Colonic mucosa (tissue), 4 donors: ENCODE results near the gene IL36B. TPM values are rescaled to one million over a fixed set of nuclear protein-coding genes. Genes with fewer than 3 reads are reported as not detected.

Source experiments
- DNase-seq: peaks from one replicate; pipeline ENCODE4 v3.0.0-alpha.2; 2020
- H3K27ac ChIP-seq: fragments of 200-600 bp; one replicate; pipeline ENCODE4 v1.8.0; 2021
- H3K27me3 ChIP-seq: fragments of 200-600 bp; one replicate; pipeline ENCODE4 v1.8.0; 2021
- H3K36me3 ChIP-seq: fragments of 200-600 bp; one replicate; pipeline ENCODE4 v1.8.0; 2021
- H3K4me1 ChIP-seq: fragments of 200-600 bp; one replicate; pipeline ENCODE4 v1.8.0; 2021; ENCODE audit warnings: mild to moderate bottlenecking
- H3K4me3 ChIP-seq: fragments of 200-600 bp; one replicate; pipeline ENCODE4 v1.8.0; 2021
- H3K9ac ChIP-seq, 2 donors: one replicate each; pipeline ENCODE4 v1.7.0; 2013; ENCODE audit warnings: control low read depth in 2 of 2, low read depth in 2 of 2, low read length in 2 of 2
- H3K9me3 ChIP-seq: fragments of 200-600 bp; one replicate; pipeline ENCODE4 v1.8.0; 2021
- CTCF ChIP-seq: fragments of 200-600 bp; IDR thresholded peaks from one replicate; pipeline ENCODE4 v1.8.0; 2022; ENCODE audit warnings: antibody characterized with exemption, mild to moderate bottlenecking
- intact Hi-C: fragments of 100-400 bp; cut with DNase I; formaldehyde crosslinking; loops from one replicate; pipeline ENCODE4 v1.14.1; 2022
- total RNA-seq, 2 donors: library from RNA; stranded (reverse); fragmentation: NEBNext Ultra II Directional in 1 of 2; extraction: Animal tissue kit (Norgen Biotek cat#: 25700) in 1 of 2; gene quantifications; one replicate each; pipeline ENCODE4 v1.2.1, GENCODE V29; 2021
- donor health status: healthy.
- donor health status: DM: no; HTN: no; CAD: no.
- donor health status: DM: no; HTN: no; CAD: no.

IL36B gene
- total RNA-seq, 2 donors from 2014 or later, result not detected

GRCh38 chr2:113093613-113093977, 40.9 kb upstream of the IL36B start:
- H3K9me3 ChIP-seq, result no peaks in the 10 kb centered on the region
- no peak overlapping the region for H3K27ac ChIP-seq
- no peaks in the 10 kb centered on the region for H3K36me3 ChIP-seq
- H3K27me3 ChIP-seq, result no peaks in the 10 kb centered on the region
- intact Hi-C loops, result no loop called here
- DNase-seq, result no peak
- no peak overlapping the region for H3K4me3 ChIP-seq
- no peak overlapping the region for H3K9ac ChIP-seq
- no peak for TF ChIP-seq CTCF
- no peaks in the 10 kb centered on the region for H3K4me1 ChIP-seq

GRCh38 chr2:113092864-113093612, 40.4 kb upstream of the IL36B start:
- TF ChIP-seq CTCF, result no peak
- intact Hi-C loops, result no loop called here
- Histone ChIP-seq H3K9me3 (no peaks in the 10 kb centered on the region), H3K36me3 (no peaks in the 10 kb centered on the region), H3K27me3 (no peaks in the 10 kb centered on the region), H3K4me1 (no peaks in the 10 kb centered on the region), H3K9ac (no peak overlapping the region), H3K27ac (no peak overlapping the region), H3K4me3 (no peak overlapping the region)
- no peak for DNase-seq

GRCh38 chr2:113091231-113091896, 38.7 kb upstream of the IL36B start:
- Histone ChIP-seq H3K36me3 (no peaks in the 10 kb centered on the region), H3K4me3 (no peak overlapping the region), H3K9me3 (no peaks in the 10 kb centered on the region), H3K27me3 (no peaks in the 10 kb centered on the region), H3K4me1 (no peaks in the 10 kb centered on the region), H3K9ac (no peak overlapping the region), H3K27ac (no peak overlapping the region)
- intact Hi-C loops, result no loop called here
- no peak for TF ChIP-seq CTCF
- no peak for DNase-seq

GRCh38 chr2:113089916-113090315, 37.2 kb upstream of the IL36B start:
- no peaks in the 10 kb centered on the region for H3K27me3 ChIP-seq
- no peak overlapping the region for H3K9ac ChIP-seq
- H3K36me3 ChIP-seq, result no peaks in the 10 kb centered on the region
- H3K9me3 ChIP-seq, result no peaks in the 10 kb centered on the region
- intact Hi-C loops, result loop anchor here (10.0 kb wide), 1 partner anchor 45 kb away; no protein-coding TSS in a partner anchor
- no peak for DNase-seq
- TF ChIP-seq CTCF, result no peak
- H3K4me3 ChIP-seq, result no peak overlapping the region
- no peaks in the 10 kb centered on the region for H3K4me1 ChIP-seq
- no peak overlapping the region for H3K27ac ChIP-seq

GRCh38 chr2:113088213-113088992, 35.7 kb upstream of the IL36B start:
- Histone ChIP-seq H3K27me3 (no peaks in the 10 kb centered on the region), H3K4me1 (no peaks in the 10 kb centered on the region), H3K9ac (no peak overlapping the region), H3K36me3 (no peaks in the 10 kb centered on the region), H3K4me3 (no peak overlapping the region), H3K9me3 (no peaks in the 10 kb centered on the region), H3K27ac (no peak overlapping the region)
- intact Hi-C loops, result loop anchor here (10.0 kb wide), 1 partner anchor 46 kb away; no protein-coding TSS in a partner anchor
- no peak for TF ChIP-seq CTCF
- DNase-seq, result no peak
